HCT116 (cell line): ENCODE data around the gene CCDC40.

ENCODE experiments used
- CTCF ChIP-seq, 3 experiments: fragments of 200-600 bp in 1 of 3; sonication (generic) in 1 of 3; IDR thresholded peaks in 2 of 3; conservative IDR thresholded peaks in 1 of 3; 2 replicates each; pipeline ENCODE4 v1.5.1; 2012 to 2017; ENCODE audit warnings: low read depth in 2 of 3, low read length in 2 of 3, antibody characterized with exemption in 1 of 3, borderline replicate concordance in 1 of 3, control low read depth in 1 of 3, mild to moderate bottlenecking in 1 of 3, mixed read lengths in 1 of 3, mixed run types in 1 of 3, moderate library complexity in 1 of 3; ENCODE audit not compliant: insufficient read depth in 1 of 3
- EGR1 ChIP-seq: IDR thresholded peaks from 2 replicates; pipeline ENCODE4 v1.6.1; 2012; ENCODE audit warnings: low read depth
- ELF1 ChIP-seq: IDR thresholded peaks from 2 replicates; pipeline ENCODE4 v1.6.1; 2012; ENCODE audit warnings: low read depth, borderline replicate concordance
- EZH2 ChIP-seq: fragments of 200-600 bp; sonication (generic); IDR thresholded peaks from 2 replicates; pipeline ENCODE4 v1.6.1; 2017; ENCODE audit warnings: antibody characterized with exemption, mixed run types
- FOSL1 ChIP-seq: IDR thresholded peaks from 2 replicates; pipeline ENCODE4 v1.6.1; 2012; ENCODE audit warnings: low read depth
- JUND ChIP-seq: IDR thresholded peaks from 2 replicates; pipeline ENCODE4 v1.6.1; 2012
- MAX ChIP-seq: IDR thresholded peaks from 2 replicates; pipeline ENCODE4 v1.6.1; 2012
- POLR2A ChIP-seq: IDR thresholded peaks from 2 replicates; pipeline ENCODE4 v1.7.0; 2011; ENCODE audit warnings: borderline replicate concordance; ENCODE audit not compliant: insufficient read depth, insufficient read length; ENCODE audit errors: extremely low read depth
- POLR2AphosphoS5 ChIP-seq: IDR thresholded peaks from 2 replicates; pipeline ENCODE4 v1.6.1; 2011; ENCODE audit warnings: mild to moderate bottlenecking, low read depth, low read length, moderate library complexity
- REST ChIP-seq: IDR thresholded peaks from 2 replicates; pipeline ENCODE4 v1.6.1; 2012; ENCODE audit warnings: low read depth
- TCF7L2 ChIP-seq: IDR thresholded peaks from 2 replicates; pipeline ENCODE4 v1.7.0; 2011; ENCODE audit warnings: borderline replicate concordance, inconsistent platforms; ENCODE audit not compliant: insufficient read depth, insufficient read length; ENCODE audit errors: extremely low read depth
- ZNF274 ChIP-seq: fragments of 200-500 bp; sonication (Bioruptor generic); IDR thresholded peaks from 2 replicates; pipeline ENCODE4 v1.6.1; 2014; ENCODE audit warnings: mild to moderate bottlenecking, low read depth, low read length, inconsistent platforms

GRCh38 chr17:80033840-80034239, 2.6 kb upstream of the CCDC40 start:
- TF ChIP-seq REST (no peak), POLR2A (no peak), CTCF (IDR thresholded peaks at IDR 0.05 in 2 of 3, conservative IDR thresholded peaks at IDR 0.05 in 1 of 3; ENCODE audit: borderline replicate concordance in 1 of 3, insufficient read depth in 1 of 3, low read depth in 2 of 3, low read length in 2 of 3) (no peak), ZNF274 (no peak), FOSL1 (no peak), POLR2AphosphoS5 (no peak), ELF1 (no peak), EZH2 (no peak), TCF7L2 (no peak), MAX (no peak), EGR1 (no peak), JUND (no peak)
